T-helper 1 cell treated with Interleukin-12 subunit alpha and Interleukin-12 subunit beta and Interleukin-4 antibody, amounts not matched to agents 30 ng/mL and 1 ng/mL, for 36 hours (primary cell): ENCODE data around the gene NINJ2. TPM values are rescaled to one million over a fixed set of nuclear protein-coding genes. Genes with fewer than 3 reads are reported as not detected.

Experiments used
- intact Hi-C: fragments of 100-400 bp; cut with micrococcal nuclease; formaldehyde crosslinking; loops from one replicate; pipeline ENCODE4 v1.15.1; 2024
- total RNA-seq: library from RNA; stranded (reverse); gene quantifications from 2 replicates; pipeline ENCODE4 v1.2.3, GENCODE V29; 2022

NINJ2 gene
- total RNA-seq, 1 donor from 2014 or later, result 16.0 TPM

- intact Hi-C loops, result no loop called here
Measured at GRCh38 chr12:559208-559905, 103.9 kb downstream of the NINJ2 start.

- intact Hi-C loops, result no loop called here
Measured at GRCh38 chr12:558580-558979, 104.7 kb downstream of the NINJ2 start.

- intact Hi-C loops, result no loop called here
Measured at GRCh38 chr12:556498-556897, 106.7 kb downstream of the NINJ2 start.

GRCh38 chr12:554001-554285 lies 109.3 kb downstream of the NINJ2 start:
- intact Hi-C loops, result no loop called here

GRCh38 chr12:553216-554000 lies 109.8 kb downstream of the NINJ2 start:
- intact Hi-C loops, result loop anchor here (1.0 kb wide), 1 partner anchor 10 kb away; no protein-coding TSS in a partner anchor

- intact Hi-C loops, result no loop called here
Measured at GRCh38 chr12:552466-552865, 110.8 kb downstream of the NINJ2 start.

GRCh38 chr12:550473-551260 lies 112.6 kb downstream of the NINJ2 start:
- intact Hi-C loops, result no loop called here

- intact Hi-C loops, result no loop called here
Measured at GRCh38 chr12:549476-550082, 113.7 kb downstream of the NINJ2 start.

- intact Hi-C loops, result loop anchor here (1.0 to 2.0 kb wide), 2 partner anchors 95 to 105 kb away; no protein-coding TSS in a partner anchor
Measured at GRCh38 chr12:547883-548470, 115.3 kb downstream of the NINJ2 start.

- intact Hi-C loops, result loop anchor here (1.0 to 2.0 kb wide), 2 partner anchors 94 to 104 kb away; no protein-coding TSS in a partner anchor
Measured at GRCh38 chr12:546920-547845, 116.1 kb downstream of the NINJ2 start.

- intact Hi-C loops, result loop anchor here (2.0 kb wide), 1 partner anchor 104 kb away; no protein-coding TSS in a partner anchor
Measured at GRCh38 chr12:546265-546919, 116.9 kb downstream of the NINJ2 start.

GRCh38 chr12:545835-546234 lies 117.4 kb downstream of the NINJ2 start:
- intact Hi-C loops, result loop anchor here (2.0 kb wide), 1 partner anchor 103 kb away; no protein-coding TSS in a partner anchor

GRCh38 chr12:544941-545635 lies 118.2 kb downstream of the NINJ2 start:
- intact Hi-C loops, result no loop called here

- intact Hi-C loops, result no loop called here
Measured at GRCh38 chr12:544142-544541, 119.1 kb downstream of the NINJ2 start.

GRCh38 chr12:543114-543451 lies 120.2 kb downstream of the NINJ2 start:
- intact Hi-C loops, result no loop called here

GRCh38 chr12:542395-543113 lies 120.7 kb downstream of the NINJ2 start:
- intact Hi-C loops, result no loop called here

- intact Hi-C loops, result no loop called here
Measured at GRCh38 chr12:541676-542324, 121.4 kb downstream of the NINJ2 start.
